Lower leg skin (tissue), 3 donors: ENCODE results near the gene LMNA.

Experiments used
- POLR2A ChIP-seq, 2 donors: fragments of 450-650 bp; IDR thresholded peaks; one replicate each; pipeline ENCODE4 v1.6.1; 2016 to 2017; ENCODE audit warnings: antibody characterized with exemption in 2 of 2, mild to moderate bottlenecking in 1 of 2, moderate library complexity in 1 of 2
- TF ChIP-seq, protein P1 (sequence below), 3 donors: fragments of 450-650 bp; IDR thresholded peaks; one replicate each; pipeline ENCODE4 v1.5.1; 2016; ENCODE audit warnings: antibody characterized with exemption in 3 of 3, mild to moderate bottlenecking in 3 of 3, moderate library complexity in 2 of 3

DNA sequence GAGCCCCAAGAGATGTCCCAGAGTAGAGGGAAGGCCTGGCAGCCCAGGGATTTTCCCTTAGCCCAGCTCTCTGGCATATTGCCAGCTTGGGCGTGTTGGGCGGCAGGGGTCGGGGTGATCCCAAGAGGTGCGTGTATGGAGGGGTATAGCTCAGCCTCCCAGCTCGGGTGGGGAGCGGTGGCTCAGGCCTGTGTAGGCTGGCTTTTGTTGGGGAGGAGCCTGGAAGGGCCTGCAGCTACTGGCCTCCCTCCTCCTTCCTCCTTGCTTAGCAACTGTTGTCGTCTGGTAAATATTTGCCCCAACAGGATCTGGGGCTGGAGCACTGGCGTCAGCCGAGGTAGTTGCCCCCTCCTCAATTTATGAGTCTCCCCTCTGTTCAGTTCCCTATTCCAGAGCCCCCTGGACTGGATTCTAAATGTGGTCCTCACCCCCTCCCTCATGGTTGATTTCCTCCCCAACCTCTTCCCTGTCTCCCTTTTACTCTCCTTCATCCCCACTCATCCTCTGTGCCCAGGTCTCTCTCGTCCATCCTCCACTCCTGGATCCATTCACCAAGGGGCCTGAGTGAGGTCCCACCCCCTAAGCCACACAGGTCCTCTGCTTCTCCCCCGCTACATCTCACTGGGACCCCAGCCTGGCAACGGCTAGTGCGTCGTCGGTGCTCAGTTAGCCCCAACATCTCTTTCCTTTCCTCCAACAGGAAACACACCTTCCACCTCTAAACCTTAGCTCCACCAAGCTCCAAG, 10.3 kb upstream of the LMNA start:
- TF ChIP-seq, protein P1, sequence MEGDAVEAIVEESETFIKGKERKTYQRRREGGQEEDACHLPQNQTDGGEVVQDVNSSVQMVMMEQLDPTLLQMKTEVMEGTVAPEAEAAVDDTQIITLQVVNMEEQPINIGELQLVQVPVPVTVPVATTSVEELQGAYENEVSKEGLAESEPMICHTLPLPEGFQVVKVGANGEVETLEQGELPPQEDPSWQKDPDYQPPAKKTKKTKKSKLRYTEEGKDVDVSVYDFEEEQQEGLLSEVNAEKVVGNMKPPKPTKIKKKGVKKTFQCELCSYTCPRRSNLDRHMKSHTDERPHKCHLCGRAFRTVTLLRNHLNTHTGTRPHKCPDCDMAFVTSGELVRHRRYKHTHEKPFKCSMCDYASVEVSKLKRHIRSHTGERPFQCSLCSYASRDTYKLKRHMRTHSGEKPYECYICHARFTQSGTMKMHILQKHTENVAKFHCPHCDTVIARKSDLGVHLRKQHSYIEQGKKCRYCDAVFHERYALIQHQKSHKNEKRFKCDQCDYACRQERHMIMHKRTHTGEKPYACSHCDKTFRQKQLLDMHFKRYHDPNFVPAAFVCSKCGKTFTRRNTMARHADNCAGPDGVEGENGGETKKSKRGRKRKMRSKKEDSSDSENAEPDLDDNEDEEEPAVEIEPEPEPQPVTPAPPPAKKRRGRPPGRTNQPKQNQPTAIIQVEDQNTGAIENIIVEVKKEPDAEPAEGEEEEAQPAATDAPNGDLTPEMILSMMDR (IDR thresholded peaks at IDR 0.05): no peak
- no peak for TF ChIP-seq POLR2A (IDR thresholded peaks at IDR 0.05)
